NCI-H510A (cell line): ENCODE data around the gene CHMP5.
A peak's percentile ranks its signal among the peaks of the same experiment; 100 is the strongest.
"Not testable (repeated sequence)": the region's sequence is repeated elsewhere in the genome, so short reads cannot be mapped to it uniquely, and the experiment has no call there.

Experiments
- DNase-seq: peaks from one replicate; lab custom pipeline; 2025; lab: John Stamatoyannopoulos, UW

The CHMP5 gene

GRCh38 chr9:33277484-33277883 is 12.6 kb downstream of the CHMP5 start:
- no peak for DNase-seq

GRCh38 chr9:33285502-33285901 is 20.7 kb downstream of the CHMP5 start:
- DNase-seq, result no peak

GRCh38 chr9:33287087-33287490 is 22.2 kb downstream of the CHMP5 start:
- DNase-seq, result peak; percentile 23

- DNase-seq, result no peak
Observed at GRCh38 chr9:33288235-33288634, 23.4 kb downstream of the CHMP5 start.

- no peak for DNase-seq
Observed at GRCh38 chr9:33288828-33289483, 24.1 kb downstream of the CHMP5 start.

GRCh38 chr9:33289496-33289895 is 24.6 kb downstream of the CHMP5 start:
- DNase-seq, result no peak

GRCh38 chr9:33289936-33290246 is 25.0 kb downstream of the CHMP5 start:
- DNase-seq, result no peak

GRCh38 chr9:33290247-33291030 is 25.6 kb downstream of the CHMP5 start, which contains the start of gene NFX1:
Gene NFX1 (plus strand): TSS chr9:33290516. CDS start chr9:33290573, 57 bp downstream.
- DNase-seq, result peak; percentile 82

- no peak for DNase-seq
Observed at GRCh38 chr9:33291031-33291397, 26.2 kb downstream of the CHMP5 start.

GRCh38 chr9:33291901-33292300 is 27.1 kb downstream of the CHMP5 start:
- no peak for DNase-seq

- DNase-seq, result no peak
Observed at GRCh38 chr9:33293782-33294181, 28.9 kb downstream of the CHMP5 start.

GRCh38 chr9:33294670-33295432 is 30.0 kb downstream of the CHMP5 start:
- no peak for DNase-seq

- no peak for DNase-seq
Observed at GRCh38 chr9:33295571-33295970, 30.7 kb downstream of the CHMP5 start.

- peak; percentile 23 for DNase-seq
Observed at GRCh38 chr9:33297432-33297831, 32.6 kb downstream of the CHMP5 start.

- no peak for DNase-seq
Observed at GRCh38 chr9:33300546-33300945, 35.7 kb downstream of the CHMP5 start.

- DNase-seq, result no peak
Observed at GRCh38 chr9:33304362-33304761, 39.5 kb downstream of the CHMP5 start.

- no peak for DNase-seq
Observed at GRCh38 chr9:33306037-33306436, 41.2 kb downstream of the CHMP5 start.

- DNase-seq, result no peak
Observed at GRCh38 chr9:33307067-33307466, 42.2 kb downstream of the CHMP5 start.

GRCh38 chr9:33309903-33310302 is 45.1 kb downstream of the CHMP5 start:
- no peak for DNase-seq

GRCh38 chr9:33310748-33311147 is 45.9 kb downstream of the CHMP5 start:
- no peak for DNase-seq

- no peak for DNase-seq
Observed at GRCh38 chr9:33311953-33312352, 47.1 kb downstream of the CHMP5 start.

GRCh38 chr9:33315371-33315770 is 50.5 kb downstream of the CHMP5 start:
- DNase-seq, result no peak

GRCh38 chr9:33317136-33317535 is 52.3 kb downstream of the CHMP5 start:
- not testable (repeated sequence) for DNase-seq
